HG03159 (cell line): ENCODE results near the gene CLEC17A.
"Not testable (repeated sequence)": the region's sequence is repeated elsewhere in the genome, so short reads cannot be mapped to it uniquely, and the experiment has no call there.

Experiments
- ATAC-seq: cut with Tn5 transposase; IDR thresholded peaks from one replicate; pipeline ENCODE4 v1.9.1; 2021; ENCODE audit warnings: mild to moderate bottlenecking, moderate library complexity; ENCODE audit not compliant: unreplicated experiment

CLEC17A gene

GRCh38 chr19:14558370-14559066 lies 24.4 kb upstream of the CLEC17A start:
- no peak for ATAC-seq

- no peak for ATAC-seq
Measured at GRCh38 chr19:14559916-14560775, 22.7 kb upstream of the CLEC17A start.

- ATAC-seq: no peak
Measured at GRCh38 chr19:14560776-14561108, 22.1 kb upstream of the CLEC17A start.

GRCh38 chr19:14561249-14561648 lies 21.6 kb upstream of the CLEC17A start:
- ATAC-seq: no peak

- no peak for ATAC-seq
Measured at GRCh38 chr19:14561847-14562351, 21.0 kb upstream of the CLEC17A start.

GRCh38 chr19:14562660-14563589 lies 20.0 kb upstream of the CLEC17A start:
- no peak for ATAC-seq

- no peak for ATAC-seq
Measured at GRCh38 chr19:14563590-14563926, 19.3 kb upstream of the CLEC17A start.

GRCh38 chr19:14563989-14564651 lies 18.8 kb upstream of the CLEC17A start:
- ATAC-seq: no peak

GRCh38 chr19:14564652-14565297 lies 18.1 kb upstream of the CLEC17A start:
- ATAC-seq: not testable (repeated sequence)

GRCh38 chr19:14565298-14565679 lies 17.6 kb upstream of the CLEC17A start:
- ATAC-seq: no peak

- no peak for ATAC-seq
Measured at GRCh38 chr19:14565765-14566711, 16.8 kb upstream of the CLEC17A start.

- ATAC-seq: no peak
Measured at GRCh38 chr19:14566712-14567077, 16.2 kb upstream of the CLEC17A start.

GRCh38 chr19:14567079-14567478 lies 15.8 kb upstream of the CLEC17A start:
- no peak for ATAC-seq

GRCh38 chr19:14570864-14571527 lies 11.9 kb upstream of the CLEC17A start:
- ATAC-seq: no peak

GRCh38 chr19:14571695-14572490 lies 11.0 kb upstream of the CLEC17A start, which contains the start of gene NDUFB7:
Gene NDUFB7 (minus strand): TSS chr19:14572066. CDS start chr19:14572000, 66 bp downstream.
- ATAC-seq: peak; percentile 84

GRCh38 chr19:14575428-14575980 lies 7.4 kb upstream of the CLEC17A start:
- ATAC-seq: no peak

GRCh38 chr19:14576363-14576762 lies 6.5 kb upstream of the CLEC17A start:
- ATAC-seq: no peak
